PC-9 (cell line): ENCODE measurements around the gene CPNE1. TPM values are rescaled to one million over a fixed set of nuclear protein-coding genes. Genes with fewer than 3 reads are reported as not detected.
"Not testable (repeated sequence)": the region's sequence is repeated elsewhere in the genome, so short reads cannot be mapped to it uniquely, and the experiment has no call there.

Experiments used
- BruUV-seq: library from RNA; stranded (reverse); fragments of 400-500 nt; replicated peaks from 2 replicates; lab custom pipeline; 2021; lab: Mats Ljungman, UMichigan
- CTCF ChIA-PET: fragments of 300-600 bp; sonication (Branson Sonifier 250); formaldehyde crosslinking; loops from one replicate; lab custom pipeline; 2022; ENCODE audit warnings: antibody characterized with exemption; lab: Charles Lee
- POLR2A ChIA-PET: fragments of 300-600 bp; sonication (Branson Sonifier 250); formaldehyde crosslinking; loops from one replicate; lab custom pipeline; 2022; ENCODE audit warnings: antibody characterized with exemption; ENCODE audit not compliant: unreplicated experiment; lab: Charles Lee
- DNase-seq, 2 experiments: peaks; one replicate each; pipeline versions ENCODE4 v3.0.0 to v3.0.0-alpha.2; 2015 to 2022; ENCODE audit warnings: mixed read lengths in 1 of 2
- H2AFZ ChIP-seq: fragments of 200-600 bp; sonication (generic); 2 replicates; pipeline ENCODE4 v1.8.1; 2017; ENCODE audit warnings: antibody characterized with exemption
- H3F3A ChIP-seq: fragments of 200-600 bp; sonication (generic); 2 replicates; pipeline ENCODE4 v1.8.1; 2017; ENCODE audit warnings: antibody characterized with exemption, mild to moderate bottlenecking, low read depth; ENCODE audit not compliant: insufficient read depth
- H3K27ac ChIP-seq: fragments of 200-600 bp; sonication (generic); 2 replicates; pipeline ENCODE4 v1.6.1; 2016; ENCODE audit warnings: mixed run types
- H3K27me3 ChIP-seq: fragments of 200-600 bp; sonication (generic); 2 replicates; pipeline ENCODE4 v1.6.1; 2016; ENCODE audit warnings: low read depth, mixed run types; ENCODE audit not compliant: insufficient read depth
- H3K36me3 ChIP-seq: fragments of 200-600 bp; sonication (generic); 2 replicates; pipeline ENCODE4 v1.6.1; 2016; ENCODE audit warnings: low read depth, mixed run types
- H3K4me1 ChIP-seq: fragments of 200-600 bp; sonication (generic); replicated peaks from 2 replicates; pipeline ENCODE4 v1.6.1; 2016; ENCODE audit warnings: mixed run types; ENCODE audit not compliant: insufficient read depth
- H3K4me2 ChIP-seq: fragments of 200-600 bp; sonication (generic); 2 replicates; pipeline ENCODE4 v1.6.1; 2017; ENCODE audit warnings: mixed run types
- H3K4me3 ChIP-seq: fragments of 200-600 bp; sonication (generic); 2 replicates; pipeline ENCODE4 v1.6.1; 2016; ENCODE audit warnings: mixed run types
- H3K79me2 ChIP-seq: fragments of 200-600 bp; sonication (generic); 2 replicates; pipeline ENCODE4 v1.6.1; 2017; ENCODE audit warnings: low read depth, mixed run types
- H3K9me2 ChIP-seq: fragments of 200-600 bp; sonication (generic); 2 replicates; pipeline ENCODE4 v1.8.1; 2017; ENCODE audit warnings: mild to moderate bottlenecking; ENCODE audit not compliant: insufficient read depth
- H3K9me3 ChIP-seq: fragments of 200-600 bp; sonication (generic); 2 replicates; pipeline ENCODE4 v1.8.1; 2016; ENCODE audit warnings: low read depth; ENCODE audit not compliant: insufficient read depth
- H4K20me1 ChIP-seq: fragments of 200-600 bp; sonication (generic); 2 replicates; pipeline ENCODE4 v1.8.1; 2017; ENCODE audit not compliant: insufficient read depth
- EZH2 ChIP-seq: fragments of 200-600 bp; sonication (generic); IDR thresholded peaks from 2 replicates; pipeline ENCODE4 v1.8.0; 2017; ENCODE audit warnings: antibody characterized with exemption, low read depth
- intact Hi-C: fragments of 100-400 bp; cut with micrococcal nuclease; formaldehyde crosslinking; loops from one replicate; pipeline ENCODE4 v1.10.0; 2022; ENCODE audit not compliant: unreplicated experiment
- total RNA-seq: library from RNA; stranded (reverse); gene quantifications from 2 replicates; pipeline ENCODE4 v1.2.3, GENCODE V29; 2021
- TF ChIP-seq, protein P1 (sequence below): fragments of 200-600 bp; sonication (generic); conservative IDR thresholded peaks from 2 replicates; pipeline ENCODE4 v1.6.1; 2017; ENCODE audit warnings: mixed run types, antibody characterized with exemption, mild to moderate bottlenecking, moderate library complexity

Gene CPNE1
- total RNA-seq, 1 experiment from 2014 or later = 271 TPM

DNA sequence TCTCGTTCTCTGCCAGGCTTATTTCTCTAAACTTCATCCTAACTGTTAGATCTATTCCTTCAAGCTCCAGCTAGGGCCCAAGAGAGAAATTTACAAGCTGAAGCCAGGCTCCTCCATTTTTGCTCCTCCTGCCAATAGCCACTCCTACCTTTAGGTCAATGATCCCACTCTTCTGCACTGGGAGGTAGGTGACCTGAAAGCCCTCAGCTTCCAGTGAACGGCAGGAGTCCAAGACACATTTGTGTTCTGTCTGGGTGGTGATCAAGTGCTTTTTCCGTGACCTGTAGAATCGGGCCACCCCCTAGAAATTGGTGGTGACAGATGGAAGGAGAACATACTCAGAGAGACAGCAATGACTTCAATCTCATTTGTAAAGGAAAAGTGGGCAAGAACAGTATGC lies 25.6 kb upstream of the CPNE1 start:
- POLR2A ChIA-PET = no interaction called here
- intact Hi-C loops = no loop called here

DNA sequence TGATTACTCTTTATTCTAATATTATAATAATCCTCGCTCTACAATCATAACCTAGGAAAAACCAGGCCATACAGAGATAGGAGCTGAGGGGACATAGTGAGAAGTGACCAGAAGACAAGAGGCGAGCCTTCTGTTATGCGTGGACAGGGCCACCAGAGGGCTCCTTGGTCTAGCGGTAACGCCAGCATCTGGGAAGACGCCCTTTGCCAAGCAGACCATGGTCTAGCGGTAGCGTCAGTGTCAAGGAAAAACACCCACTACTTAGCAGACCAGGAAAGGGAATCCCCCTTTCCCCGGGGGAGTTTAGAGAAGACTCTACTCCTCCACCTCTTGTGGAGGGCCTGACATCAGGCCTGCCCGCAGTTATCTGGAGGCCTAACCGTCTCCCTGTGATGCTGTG lies 22.2 kb upstream of the CPNE1 start:
- H3K9me2 ChIP-seq, H3K4me3 ChIP-seq, H3K4me2 ChIP-seq, BruUV-seq, CTCF ChIA-PET, H3K4me1 ChIP-seq, DNase-seq, H3K36me3 ChIP-seq, H3K9me3 ChIP-seq, H2AFZ ChIP-seq, intact Hi-C loops, H3K27me3 ChIP-seq, H3K79me2 ChIP-seq, H4K20me1 ChIP-seq, H3K27ac ChIP-seq, H3F3A ChIP-seq: not testable (repeated sequence)
- TF ChIP-seq, protein P1, sequence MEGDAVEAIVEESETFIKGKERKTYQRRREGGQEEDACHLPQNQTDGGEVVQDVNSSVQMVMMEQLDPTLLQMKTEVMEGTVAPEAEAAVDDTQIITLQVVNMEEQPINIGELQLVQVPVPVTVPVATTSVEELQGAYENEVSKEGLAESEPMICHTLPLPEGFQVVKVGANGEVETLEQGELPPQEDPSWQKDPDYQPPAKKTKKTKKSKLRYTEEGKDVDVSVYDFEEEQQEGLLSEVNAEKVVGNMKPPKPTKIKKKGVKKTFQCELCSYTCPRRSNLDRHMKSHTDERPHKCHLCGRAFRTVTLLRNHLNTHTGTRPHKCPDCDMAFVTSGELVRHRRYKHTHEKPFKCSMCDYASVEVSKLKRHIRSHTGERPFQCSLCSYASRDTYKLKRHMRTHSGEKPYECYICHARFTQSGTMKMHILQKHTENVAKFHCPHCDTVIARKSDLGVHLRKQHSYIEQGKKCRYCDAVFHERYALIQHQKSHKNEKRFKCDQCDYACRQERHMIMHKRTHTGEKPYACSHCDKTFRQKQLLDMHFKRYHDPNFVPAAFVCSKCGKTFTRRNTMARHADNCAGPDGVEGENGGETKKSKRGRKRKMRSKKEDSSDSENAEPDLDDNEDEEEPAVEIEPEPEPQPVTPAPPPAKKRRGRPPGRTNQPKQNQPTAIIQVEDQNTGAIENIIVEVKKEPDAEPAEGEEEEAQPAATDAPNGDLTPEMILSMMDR = peak; percentile 50
- POLR2A ChIA-PET = interaction anchor here (0.6 kb wide), 1 partner anchor 630 kb away, joined by 5 read pairs; no protein-coding TSS in a partner anchor

More for the DNA sequence above, 25.6 kb upstream of the CPNE1 start:
- Histone ChIP-seq H3F3A (no peaks in the 10 kb centered on the region), H3K9me3 (no peaks in the 10 kb centered on the region), H3K36me3 (peaks cover 4% of the 10 kb centered on the region; the same call in 1 of the 2 replicates), H3K4me3 (no peak overlapping the region), H3K27me3 (no peaks in the 10 kb centered on the region), H3K27ac (no peak overlapping the region), H4K20me1 (no peaks in the 10 kb centered on the region), H3K4me2 (no peak overlapping the region), H3K9me2 (no peaks in the 10 kb centered on the region), H3K79me2 (no peaks in the 10 kb centered on the region), H2AFZ (no peak overlapping the region), H3K4me1 (no peaks in the 10 kb centered on the region)
- CTCF ChIA-PET = no interaction called here
- no TSS peak for BruUV-seq
- DNase-seq = no peak
- no peak for TF ChIP-seq EZH2
- TF ChIP-seq, protein P1 = no peak

- H3K36me3 ChIP-seq, CTCF ChIA-PET, H2AFZ ChIP-seq, H3K4me3 ChIP-seq, H3K27ac ChIP-seq, intact Hi-C loops, H3K27me3 ChIP-seq, H3K4me1 ChIP-seq, H3K9me2 ChIP-seq, H3K9me3 ChIP-seq, DNase-seq, H3K4me2 ChIP-seq, H3K79me2 ChIP-seq, H4K20me1 ChIP-seq, BruUV-seq, H3F3A ChIP-seq: not testable (repeated sequence)
- POLR2A ChIA-PET = interaction anchor here (0.7 kb wide), 1 partner anchor 62 kb away, joined by 3 read pairs; no protein-coding TSS in a partner anchor
These were observed 20.7 kb upstream of the CPNE1 start for GRCh38 chr20:35685368-35685767.

GRCh38 chr20:35681960-35682359 lies 17.3 kb upstream of the CPNE1 start:
- Histone ChIP-seq H3K4me1 (no peaks in the 10 kb centered on the region), H4K20me1 (no peaks in the 10 kb centered on the region), H3F3A (no peaks in the 10 kb centered on the region), H3K9me2 (no peaks in the 10 kb centered on the region), H3K27me3 (no peaks in the 10 kb centered on the region), H3K9me3 (no peaks in the 10 kb centered on the region), H3K4me2 (no peak overlapping the region), H3K4me3 (no peak overlapping the region), H3K27ac (no peak overlapping the region), H3K36me3 (no peaks in the 10 kb centered on the region), H2AFZ (no peak overlapping the region), H3K79me2 (no peaks in the 10 kb centered on the region)
- intact Hi-C loops = no loop called here
- TF ChIP-seq, protein P1 = no peak
- TF ChIP-seq EZH2 = no peak
- BruUV-seq = no TSS peak
- DNase-seq = no peak
- CTCF ChIA-PET = no interaction called here
- POLR2A ChIA-PET = no interaction called here
